Lower leg skin (tissue), 4 donors: ENCODE measurements around the gene GAD1. TPM values are rescaled to one million over a fixed set of nuclear protein-coding genes. Genes with fewer than 3 reads are reported as not detected.

Experiments used
- DNase-seq, 2 donors: peaks; one replicate each; pipeline ENCODE4 v3.0.0-alpha.2; 2019; ENCODE audit warnings: low spot score in 2 of 2
- H3K4me3 ChIP-seq: fragments of 200-600 bp; sonication (generic); 2 replicates; pipeline ENCODE4 v1.5.1; 2017; ENCODE audit warnings: mild to moderate bottlenecking, low read depth; ENCODE audit not compliant: poor library complexity, severe bottlenecking
- POLR2A ChIP-seq, 2 donors: fragments of 450-650 bp; IDR thresholded peaks; one replicate each; pipeline ENCODE4 v1.6.1; 2016 to 2017; ENCODE audit warnings: antibody characterized with exemption in 2 of 2, mild to moderate bottlenecking in 1 of 2, moderate library complexity in 1 of 2
- WGBS, 2 donors: methylation state at CpG; one replicate each; pipeline ENCODE4 v1.1.5; 2018; 5-methylcytosine and 5-hydroxymethylcytosine counted together
- intact Hi-C: fragments of 100-400 bp; cut with DNase I; formaldehyde crosslinking; loops from one replicate; pipeline ENCODE4 v1.15.0; 2023; ENCODE audit warnings: low total_unique reads
- total RNA-seq, 4 donors: library from RNA; depleted of rRNA; stranded (reverse); fragments of >200 nt; gene quantifications; one replicate each; pipeline ENCODE4 v1.1.0, GENCODE V29; 2016
- TF ChIP-seq, protein P1 (sequence below), 3 donors: fragments of 450-650 bp; IDR thresholded peaks; one replicate each; pipeline ENCODE4 v1.5.1; 2016; ENCODE audit warnings: antibody characterized with exemption in 3 of 3, mild to moderate bottlenecking in 3 of 3, moderate library complexity in 2 of 3

GAD1 gene
- total RNA-seq, 4 donors from 2014 or later = 0.05 TPM; not detected in 3

DNA sequence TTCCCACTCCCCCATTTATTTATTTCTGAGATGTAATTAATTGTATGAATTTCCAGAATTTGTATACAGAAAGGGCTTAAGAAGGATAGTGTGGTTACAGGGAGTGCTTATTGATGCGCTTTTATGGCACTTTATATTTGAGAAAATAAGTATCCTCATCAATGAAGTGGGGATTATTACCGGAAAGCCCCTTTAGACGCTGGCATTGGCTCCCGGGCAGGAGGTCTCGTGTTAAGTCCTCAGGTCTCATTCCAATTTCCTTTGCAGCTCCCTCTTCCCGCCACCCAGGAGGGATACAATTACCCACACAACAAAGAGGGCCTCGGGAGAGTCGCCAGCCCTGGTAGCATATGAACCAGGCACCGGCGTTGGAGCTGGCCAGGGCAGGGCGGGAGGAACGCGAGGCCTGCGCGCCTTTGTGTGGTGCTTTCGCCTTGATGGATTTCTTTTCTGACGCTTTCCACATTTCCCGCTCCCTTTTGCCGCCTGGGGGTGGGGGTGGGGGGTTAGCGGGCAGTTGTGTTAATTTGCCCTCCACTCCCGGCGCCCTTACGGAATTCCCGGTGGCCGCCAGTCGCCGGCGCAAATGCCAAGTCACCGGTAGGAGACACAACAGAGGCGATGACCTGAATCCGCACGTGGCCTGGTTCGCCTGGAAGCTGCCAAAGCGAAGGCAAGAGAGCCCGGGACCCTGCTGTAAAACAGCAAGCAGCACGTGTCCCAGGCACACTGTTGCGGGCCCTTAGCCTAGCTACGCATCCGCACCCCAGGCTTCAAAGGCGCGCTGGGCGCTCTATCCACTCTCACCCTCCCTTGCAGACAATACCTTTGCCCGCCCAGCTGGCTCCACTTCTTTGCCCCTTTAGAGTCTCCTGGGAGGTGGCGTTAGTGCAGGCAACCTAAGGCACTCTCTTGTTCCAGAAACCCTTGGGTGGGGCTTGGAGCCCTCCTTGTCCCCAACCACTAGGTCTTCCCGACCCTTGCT is 3.3 kb downstream of the GAD1 start:
- DNase-seq = peak in 1 of 2 donors; percentile 85
- WGBS, 2 donors = 19 to 21% methylated on average over 40 to 45 of the region's 45 CpGs
- no peak for TF ChIP-seq POLR2A (IDR thresholded peaks at IDR 0.05)
- TF ChIP-seq, protein P1, sequence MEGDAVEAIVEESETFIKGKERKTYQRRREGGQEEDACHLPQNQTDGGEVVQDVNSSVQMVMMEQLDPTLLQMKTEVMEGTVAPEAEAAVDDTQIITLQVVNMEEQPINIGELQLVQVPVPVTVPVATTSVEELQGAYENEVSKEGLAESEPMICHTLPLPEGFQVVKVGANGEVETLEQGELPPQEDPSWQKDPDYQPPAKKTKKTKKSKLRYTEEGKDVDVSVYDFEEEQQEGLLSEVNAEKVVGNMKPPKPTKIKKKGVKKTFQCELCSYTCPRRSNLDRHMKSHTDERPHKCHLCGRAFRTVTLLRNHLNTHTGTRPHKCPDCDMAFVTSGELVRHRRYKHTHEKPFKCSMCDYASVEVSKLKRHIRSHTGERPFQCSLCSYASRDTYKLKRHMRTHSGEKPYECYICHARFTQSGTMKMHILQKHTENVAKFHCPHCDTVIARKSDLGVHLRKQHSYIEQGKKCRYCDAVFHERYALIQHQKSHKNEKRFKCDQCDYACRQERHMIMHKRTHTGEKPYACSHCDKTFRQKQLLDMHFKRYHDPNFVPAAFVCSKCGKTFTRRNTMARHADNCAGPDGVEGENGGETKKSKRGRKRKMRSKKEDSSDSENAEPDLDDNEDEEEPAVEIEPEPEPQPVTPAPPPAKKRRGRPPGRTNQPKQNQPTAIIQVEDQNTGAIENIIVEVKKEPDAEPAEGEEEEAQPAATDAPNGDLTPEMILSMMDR (IDR thresholded peaks at IDR 0.05) = no peak
- H3K4me3 ChIP-seq = no peak overlapping the region
- intact Hi-C loops = loop anchor here (10.0 kb wide), 1 partner anchor 335 kb away; no protein-coding TSS in a partner anchor

DNA sequence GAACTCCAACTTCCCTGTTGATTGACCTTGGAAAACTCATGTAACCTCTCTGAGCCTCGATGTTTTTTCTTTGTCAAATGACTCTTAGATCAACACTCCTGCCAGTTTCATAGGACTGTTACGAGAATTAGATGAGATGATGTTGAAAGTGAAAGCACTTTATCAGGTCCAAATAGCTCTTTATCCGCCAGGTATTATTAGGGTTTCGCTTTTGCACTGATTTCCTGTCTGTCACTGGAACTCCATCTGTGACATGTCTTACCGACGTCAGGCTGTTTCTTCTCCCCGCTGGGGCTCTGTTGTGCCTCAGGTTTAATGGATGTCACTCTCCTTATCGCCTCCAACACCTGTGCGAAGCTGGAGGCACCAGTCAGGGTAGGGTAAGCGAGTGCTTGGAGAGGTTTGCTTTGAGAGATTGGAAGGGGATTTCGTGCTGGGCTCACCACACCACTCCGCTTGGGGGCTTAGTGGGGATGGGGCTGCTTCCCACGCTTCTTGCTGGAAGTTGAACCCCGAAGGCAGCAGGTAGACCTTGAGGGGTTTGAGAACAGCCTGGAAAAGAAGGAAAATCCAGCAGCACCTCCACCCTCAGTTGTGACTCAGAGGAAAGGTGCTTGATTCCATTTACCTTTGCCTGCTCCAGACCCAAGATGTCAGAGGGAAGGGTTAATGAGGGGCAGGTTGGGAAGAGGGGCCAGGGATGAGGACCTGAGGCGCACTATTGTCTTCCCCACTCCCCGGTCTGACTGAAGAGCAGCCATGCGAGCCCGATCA is 4.3 kb downstream of the GAD1 start:
- TF ChIP-seq POLR2A (IDR thresholded peaks at IDR 0.05) = no peak
- TF ChIP-seq, protein P1 (IDR thresholded peaks at IDR 0.05) = no peak
- intact Hi-C loops = no loop called here
- DNase-seq = no peak
- WGBS, 2 donors = 19 to 28% methylated on average over 18 of the region's 18 CpGs
- no peak overlapping the region for H3K4me3 ChIP-seq

DNA sequence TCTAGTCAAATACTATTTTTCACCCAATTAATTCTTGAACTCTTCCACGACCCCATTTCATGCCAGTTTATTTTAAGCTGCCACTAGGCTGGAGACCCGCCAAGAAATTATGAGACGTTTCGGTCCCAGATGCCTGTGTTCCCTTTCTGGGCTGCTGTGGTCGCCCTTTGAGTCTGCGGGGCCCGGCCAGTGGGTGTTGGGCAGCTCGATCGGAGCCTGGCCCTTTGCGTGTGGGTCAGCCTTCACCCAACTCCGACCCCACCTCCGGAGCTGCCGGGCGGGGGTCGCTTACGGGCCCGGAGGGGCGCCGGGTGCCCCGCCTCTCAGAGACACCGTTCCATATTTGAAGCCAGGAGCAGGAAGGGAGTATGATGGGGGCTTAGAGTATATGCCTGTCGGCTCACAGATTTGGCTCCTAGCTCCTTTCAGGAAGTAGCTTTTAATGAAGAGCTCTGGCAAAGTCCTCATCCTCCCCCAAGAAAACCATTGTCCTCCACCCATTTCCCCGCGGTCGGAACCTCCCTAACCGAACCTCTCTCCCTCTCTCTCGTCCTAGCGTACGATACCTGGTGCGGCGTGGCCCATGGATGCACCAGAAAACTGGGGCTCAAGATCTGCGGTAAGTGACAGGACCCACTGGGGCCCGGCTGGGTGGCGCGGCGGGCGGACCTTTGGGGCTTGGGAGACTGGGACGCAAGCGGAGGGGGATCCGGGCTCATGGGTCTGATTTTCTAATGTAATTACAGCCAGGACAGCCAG is 5.0 kb downstream of the GAD1 start:
- TF ChIP-seq POLR2A (IDR thresholded peaks at IDR 0.05) = no peak
- TF ChIP-seq, protein P1 (IDR thresholded peaks at IDR 0.05) = no peak
- WGBS, 2 donors = 6 to 17% methylated on average over 24 to 40 of the region's 40 CpGs

DNA sequence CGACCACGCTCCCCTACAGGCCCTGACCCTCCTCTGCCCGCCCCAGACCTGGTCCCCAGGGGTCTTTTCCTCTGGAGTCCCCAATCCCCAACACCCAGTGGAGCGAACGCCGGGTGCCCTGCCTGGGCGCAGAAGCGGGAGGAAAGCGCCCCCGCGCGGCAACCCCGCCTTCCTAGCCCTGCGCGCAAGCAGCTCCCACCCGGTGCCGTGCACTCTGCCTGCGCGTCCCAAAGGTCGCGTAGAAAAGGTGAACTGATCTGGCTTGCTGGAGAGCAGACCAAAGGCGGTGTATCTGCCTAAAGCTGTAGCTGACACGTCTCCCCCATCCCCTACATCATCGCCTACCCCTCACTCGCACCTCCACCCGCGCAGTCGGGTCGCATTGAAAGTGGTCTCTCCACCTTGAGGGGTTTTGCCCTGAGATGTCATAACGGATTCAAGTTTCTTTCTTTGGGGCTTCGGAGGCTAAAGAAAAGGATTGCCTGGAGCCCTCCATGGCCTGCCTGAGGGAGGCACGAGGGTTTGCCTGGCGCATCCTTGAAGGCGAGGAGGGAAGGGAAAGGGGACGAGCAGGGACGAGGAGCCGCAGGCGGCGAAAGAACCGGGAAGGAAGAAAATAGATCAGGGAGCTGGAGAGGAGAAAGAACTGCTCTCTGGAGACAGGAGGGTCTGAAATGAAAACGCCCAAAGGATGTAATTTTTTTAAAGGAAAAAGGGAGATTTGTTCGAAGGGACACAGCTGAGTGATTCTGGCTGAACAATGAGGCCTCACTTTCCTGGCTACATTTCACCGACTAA is 5.8 kb downstream of the GAD1 start:
- DNase-seq = peak in 1 of 2 donors; percentile 85
- WGBS, 2 donors = 3% methylated on average over 35 to 43 of the region's 43 CpGs
- H3K4me3 ChIP-seq = no peak overlapping the region
- intact Hi-C loops = no loop called here
- TF ChIP-seq POLR2A (IDR thresholded peaks at IDR 0.05) = no peak

More for the DNA sequence above, 5.0 kb downstream of the GAD1 start:
- intact Hi-C loops = no loop called here
- no peak overlapping the region for H3K4me3 ChIP-seq
- peak in 1 of 2 donors; percentile 83 for DNase-seq

DNA sequence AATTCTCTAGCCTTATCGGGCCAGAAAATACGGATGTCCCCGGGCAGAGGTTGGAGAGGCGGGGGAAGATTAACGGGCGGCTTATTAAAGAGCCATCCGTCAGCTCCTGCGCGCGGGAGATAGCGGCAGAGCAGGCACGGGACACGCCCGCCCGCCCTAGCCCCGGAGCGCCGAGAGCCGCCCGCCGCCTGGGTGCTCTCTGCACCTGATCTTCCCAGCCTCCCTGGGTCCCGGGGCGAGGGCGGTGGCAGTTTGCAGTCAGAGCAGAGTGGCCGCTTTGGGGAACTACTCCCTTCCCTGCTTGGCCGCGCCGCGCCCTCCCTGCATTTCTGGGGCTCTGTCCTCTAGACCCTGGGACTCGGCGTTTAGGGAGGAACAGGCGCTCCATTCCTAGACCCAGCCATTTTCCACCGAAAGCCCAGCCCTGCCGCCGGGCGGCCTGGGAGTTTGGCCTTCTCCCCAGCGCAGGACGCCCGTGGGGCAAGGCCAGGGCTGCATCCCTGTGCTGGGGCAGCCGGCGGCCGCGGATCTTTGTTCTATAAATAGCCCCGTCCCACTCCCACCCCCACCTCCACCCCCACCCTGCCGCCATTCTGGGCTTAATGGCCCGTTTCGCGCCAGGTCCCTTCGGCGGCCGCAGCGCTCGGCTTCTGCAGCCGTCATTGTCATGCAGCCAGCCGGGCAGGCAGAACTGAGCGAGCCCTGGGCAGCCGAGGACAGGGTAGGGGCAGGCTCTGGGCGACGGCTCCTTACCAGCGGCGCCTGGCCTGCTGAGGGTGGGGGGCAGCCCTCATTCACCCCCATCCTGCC is 6.6 kb downstream of the GAD1 start:
- no peak for TF ChIP-seq POLR2A (IDR thresholded peaks at IDR 0.05)
- TF ChIP-seq, protein P1 (IDR thresholded peaks at IDR 0.05) = no peak
- WGBS, 2 donors = 3 to 6% methylated on average over 39 to 53 of the region's 61 CpGs
- no peak overlapping the region for H3K4me3 ChIP-seq
- intact Hi-C loops = no loop called here
- DNase-seq = peak in 1 of 2 donors; percentile 86
